KOPT-K1 (cell line): ENCODE results near the gene FAM107B.

ENCODE experiments used
- H3K27ac ChIP-seq: fragments of 200-600 bp; sonication (generic); 2 replicates; pipeline ENCODE4 v1.5.1; 2016; ENCODE audit warnings: antibody characterized with exemption, mild to moderate bottlenecking, low read depth, low read length; ENCODE audit not compliant: poor library complexity, severe bottlenecking
- H3K36me3 ChIP-seq: fragments of 200-600 bp; sonication (generic); 2 replicates; pipeline ENCODE4 v1.5.1; 2017; ENCODE audit warnings: antibody characterized with exemption, mild to moderate bottlenecking, low read length, moderate library complexity; ENCODE audit not compliant: insufficient read depth
- H3K9me3 ChIP-seq: fragments of 200-600 bp; sonication (generic); 2 replicates; pipeline ENCODE4 v1.5.1; 2017; ENCODE audit warnings: antibody characterized with exemption, low read length, mild to moderate bottlenecking; ENCODE audit not compliant: insufficient read depth, poor library complexity, severe bottlenecking

FAM107B gene

GRCh38 chr10:14531974-14532373 lies 242.7 kb downstream of the FAM107B start:
- H3K36me3 ChIP-seq, result no peaks in the 10 kb centered on the region
- no peaks in the 10 kb centered on the region for H3K9me3 ChIP-seq
- no peak overlapping the region for H3K27ac ChIP-seq

- H3K36me3 ChIP-seq, result no peaks in the 10 kb centered on the region
- no peak overlapping the region for H3K27ac ChIP-seq
- H3K9me3 ChIP-seq, result no peaks in the 10 kb centered on the region
Observed at GRCh38 chr10:14530465-14530864, 244.2 kb downstream of the FAM107B start.

- Histone ChIP-seq H3K36me3 (no peaks in the 10 kb centered on the region), H3K27ac (no peak overlapping the region), H3K9me3 (no peaks in the 10 kb centered on the region)
Observed at GRCh38 chr10:14529351-14529750, 245.3 kb downstream of the FAM107B start.

- H3K9me3 ChIP-seq, result no peaks in the 10 kb centered on the region
- H3K27ac ChIP-seq, result no peak overlapping the region
- H3K36me3 ChIP-seq, result no peaks in the 10 kb centered on the region
Observed at GRCh38 chr10:14528450-14528849, 246.2 kb downstream of the FAM107B start.

- H3K9me3 ChIP-seq, result no peaks in the 10 kb centered on the region
- H3K36me3 ChIP-seq, result no peaks in the 10 kb centered on the region
- no peak overlapping the region for H3K27ac ChIP-seq
Observed at GRCh38 chr10:14527915-14528314, 246.8 kb downstream of the FAM107B start.

DNA sequence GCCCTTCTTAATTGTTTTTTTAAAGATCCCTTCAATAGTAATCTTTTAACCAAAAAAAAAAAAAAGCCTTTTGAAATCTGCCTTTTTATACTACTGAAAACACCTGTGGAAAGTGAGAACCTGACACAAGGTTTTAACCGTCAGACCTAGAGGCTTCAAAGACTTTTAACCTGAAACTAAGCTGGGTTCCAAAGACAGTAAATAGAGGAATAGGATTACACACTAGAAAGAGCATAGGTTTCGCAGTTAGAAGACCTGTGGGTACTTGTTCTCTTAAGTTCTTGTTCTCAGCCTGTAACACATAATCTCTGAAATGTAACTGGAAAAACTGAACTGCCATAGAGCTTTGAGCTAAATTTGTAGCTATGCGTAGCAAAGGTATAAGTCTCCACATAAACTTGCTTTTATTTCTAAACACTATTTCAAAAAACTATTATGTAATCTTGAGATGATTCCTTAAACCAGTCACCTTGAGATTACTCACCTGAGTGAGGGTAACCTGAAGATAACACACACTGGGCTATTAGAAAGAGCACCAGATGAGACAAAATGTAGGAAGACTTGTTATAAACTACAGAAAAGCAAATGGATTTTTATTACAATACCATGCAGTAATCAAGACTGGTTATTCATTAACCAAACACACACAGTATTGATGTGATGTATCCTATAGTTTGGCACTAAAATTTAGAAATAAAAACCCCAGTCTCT lies 247.4 kb downstream of the FAM107B start:
- no peak overlapping the region for H3K27ac ChIP-seq
- no peaks in the 10 kb centered on the region for H3K36me3 ChIP-seq
- no peaks in the 10 kb centered on the region for H3K9me3 ChIP-seq

DNA sequence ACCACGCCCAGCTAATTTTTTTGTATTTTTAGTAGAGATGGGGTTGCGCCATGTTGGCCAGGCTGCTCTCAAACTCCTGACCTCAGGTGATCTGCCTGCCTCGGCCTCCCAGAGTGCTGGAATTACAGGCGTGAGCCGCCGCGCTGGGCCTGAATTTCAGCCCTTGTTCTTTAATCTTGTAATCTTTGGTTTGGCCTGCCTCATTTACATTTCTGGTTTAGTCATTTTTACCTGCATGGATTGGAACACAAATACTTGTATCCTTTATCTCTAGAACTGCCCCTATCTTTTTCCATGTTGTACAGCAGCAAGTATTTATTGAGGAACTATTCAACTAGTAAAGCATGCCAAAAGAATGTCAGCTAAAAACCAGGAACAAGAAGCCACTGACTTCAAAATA lies 248.4 kb downstream of the FAM107B start:
- H3K36me3 ChIP-seq, result no peaks in the 10 kb centered on the region
- H3K27ac ChIP-seq, result no peak overlapping the region
- H3K9me3 ChIP-seq, result no peaks in the 10 kb centered on the region

GRCh38 chr10:14524691-14525324 lies 249.9 kb downstream of the FAM107B start:
- no peak overlapping the region for H3K27ac ChIP-seq
- no peaks in the 10 kb centered on the region for H3K9me3 ChIP-seq
- peaks cover 6% of the 10 kb centered on the region; the same call in 1 of the 2 replicates for H3K36me3 ChIP-seq

GRCh38 chr10:14523286-14523685 lies 251.4 kb downstream of the FAM107B start:
- peaks cover 6% of the 10 kb centered on the region; the same call in 1 of the 2 replicates for H3K36me3 ChIP-seq
- no peak overlapping the region for H3K27ac ChIP-seq

GRCh38 chr10:14519785-14520184 lies 254.9 kb downstream of the FAM107B start:
- no peaks in the 10 kb centered on the region for H3K9me3 ChIP-seq
- H3K27ac ChIP-seq, result no peak overlapping the region
- peaks cover 6% of the 10 kb centered on the region; the same call in 1 of the 2 replicates for H3K36me3 ChIP-seq

More at GRCh38 chr10:14523286-14523685, 251.4 kb downstream of the FAM107B start:
- H3K9me3 ChIP-seq, result no peaks in the 10 kb centered on the region

GRCh38 chr10:14518149-14518548 lies 256.5 kb downstream of the FAM107B start:
- Histone ChIP-seq H3K9me3 (no peaks in the 10 kb centered on the region), H3K27ac (no peak overlapping the region), H3K36me3 (peaks cover 6% of the 10 kb centered on the region; the same call in 1 of the 2 replicates)

DNA sequence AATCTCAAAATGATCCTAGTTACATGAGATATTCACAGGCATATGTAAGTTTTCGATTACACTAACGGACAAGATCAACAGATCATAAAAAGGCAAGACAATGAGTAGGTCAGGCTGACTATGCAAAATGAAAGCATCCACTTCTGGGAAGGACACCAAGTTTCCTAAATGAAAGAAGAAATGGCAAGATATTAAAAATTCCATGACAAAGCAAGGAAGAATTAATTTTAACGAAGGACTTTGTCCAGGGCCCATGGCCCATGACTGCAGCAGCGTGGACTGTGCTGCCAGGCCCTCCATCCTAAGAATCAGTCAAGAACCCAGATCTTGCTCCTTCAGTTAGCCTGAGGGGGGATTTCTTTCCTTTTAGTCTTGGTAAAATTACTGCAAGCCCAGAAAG lies 261.6 kb downstream of the FAM107B start:
- Histone ChIP-seq H3K9me3 (peaks cover 18% of the 10 kb centered on the region), H3K36me3 (no peaks in the 10 kb centered on the region), H3K27ac (no peak overlapping the region)

DNA sequence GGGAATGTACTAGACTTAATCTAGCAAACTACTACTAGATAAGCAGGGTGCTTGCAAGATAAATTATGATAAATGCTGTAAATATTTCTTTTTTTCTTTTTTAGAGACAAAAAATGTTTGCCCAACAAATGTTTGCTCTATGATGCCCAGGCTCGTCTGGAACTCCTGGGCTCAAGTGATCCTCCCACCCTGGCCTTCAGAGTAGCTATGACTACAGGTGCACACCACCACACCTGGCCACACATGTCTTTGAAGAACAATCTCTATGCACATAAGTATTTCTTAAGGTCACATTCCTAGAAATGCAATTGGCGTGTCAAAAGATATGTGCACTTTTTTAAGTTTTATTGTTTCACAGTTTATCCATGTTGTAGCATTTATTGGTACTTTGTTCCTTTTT lies 264.4 kb downstream of the FAM107B start:
- no peaks in the 10 kb centered on the region for H3K36me3 ChIP-seq
- no peak overlapping the region for H3K27ac ChIP-seq
- peaks cover 18% of the 10 kb centered on the region for H3K9me3 ChIP-seq

GRCh38 chr10:14508725-14509124 lies 266.0 kb downstream of the FAM107B start:
- peaks cover 18% of the 10 kb centered on the region for H3K9me3 ChIP-seq
- no peak overlapping the region for H3K27ac ChIP-seq
- no peaks in the 10 kb centered on the region for H3K36me3 ChIP-seq

DNA sequence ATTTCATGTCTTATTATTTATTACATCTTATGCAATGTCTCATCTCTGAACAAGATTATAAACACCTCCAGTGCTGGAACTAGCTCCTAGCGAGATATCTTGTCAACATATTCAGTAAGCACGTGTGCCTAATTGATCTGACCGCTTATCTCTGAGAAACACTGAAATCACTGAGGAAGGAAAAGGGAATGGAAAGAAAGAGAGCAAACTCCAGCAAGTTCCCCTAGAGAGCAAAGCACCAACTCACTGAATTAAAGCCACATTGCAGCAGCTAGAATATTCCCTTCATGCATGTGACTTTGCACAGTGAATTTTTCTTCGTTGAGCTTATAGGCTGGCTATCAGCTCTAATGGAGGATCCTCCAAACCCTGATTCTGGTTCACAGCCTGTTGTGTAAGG lies 266.9 kb downstream of the FAM107B start:
- no peaks in the 10 kb centered on the region for H3K36me3 ChIP-seq
- no peak overlapping the region for H3K27ac ChIP-seq
- H3K9me3 ChIP-seq, result peaks cover 18% of the 10 kb centered on the region

DNA sequence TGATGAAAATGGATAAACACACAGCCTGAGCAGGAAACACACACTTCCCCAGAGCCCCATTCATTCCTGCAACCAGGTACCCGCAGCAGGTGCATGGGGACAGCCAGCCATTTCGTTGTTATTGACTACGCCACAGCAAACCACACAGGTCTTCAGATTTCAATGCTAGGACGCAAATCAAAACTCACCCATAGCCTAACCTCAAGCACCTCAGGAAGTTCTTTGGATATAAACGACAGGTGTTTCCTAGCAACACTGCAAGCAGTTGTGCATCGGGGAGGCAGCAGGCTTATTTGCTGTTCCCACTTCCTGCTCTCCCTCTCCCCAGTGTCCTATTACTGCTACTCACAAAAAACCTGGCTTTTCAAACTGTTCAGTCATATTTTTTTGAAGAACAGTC lies 267.5 kb downstream of the FAM107B start:
- peaks cover 18% of the 10 kb centered on the region for H3K9me3 ChIP-seq
- no peak overlapping the region for H3K27ac ChIP-seq
- no peaks in the 10 kb centered on the region for H3K36me3 ChIP-seq
